PC-3 (cell line): ENCODE data around the gene EDIL3. TPM values are rescaled to one million over a fixed set of nuclear protein-coding genes. Genes with fewer than 3 reads are reported as not detected.

Experiments
- ATAC-seq: fragments of 200-7000 bp; cut with Tn5 transposase; 2 replicates; pipeline ENCODE4 v1.9.1; 2020; ENCODE audit warnings: mild to moderate bottlenecking, moderate library complexity
- BruUV-seq: library from RNA; stranded (reverse); fragments of 400-500 nt; replicated peaks from 2 replicates; lab custom pipeline; 2021; lab: Mats Ljungman, UMichigan
- CTCF ChIA-PET: fragments of 300-600 bp; sonication (Branson Sonifier 250); formaldehyde crosslinking; loops from one replicate; lab custom pipeline; 2022; ENCODE audit warnings: antibody characterized with exemption; lab: Charles Lee
- POLR2A ChIA-PET: fragments of 300-600 bp; sonication (Branson Sonifier 250); formaldehyde crosslinking; loops from one replicate; lab custom pipeline; 2022; ENCODE audit warnings: antibody characterized with exemption; ENCODE audit not compliant: unreplicated experiment; lab: Charles Lee
- DNase-seq: peaks from one replicate; pipeline ENCODE4 v3.0.0-alpha.2; 2015
- H2AFZ ChIP-seq: fragments of 300-600 bp; sonication (generic); 2 replicates; pipeline ENCODE4 v1.6.0; 2016; ENCODE audit warnings: antibody characterized with exemption, low read length
- H3F3A ChIP-seq: fragments of 300-600 bp; sonication (generic); one replicate; pipeline ENCODE4 v1.6.0; 2017; ENCODE audit warnings: antibody characterized with exemption, low read length, control low read depth, mild to moderate bottlenecking; ENCODE audit not compliant: unreplicated experiment
- H3K27ac ChIP-seq: fragments of 300-600 bp; sonication (generic); 2 replicates; pipeline ENCODE4 v1.5.1; 2016; ENCODE audit warnings: mild to moderate bottlenecking, low read length
- H3K27me3 ChIP-seq: fragments of 300-600 bp; sonication (generic); 2 replicates; pipeline ENCODE4 v1.6.1; 2016; ENCODE audit warnings: low read length, mixed read lengths
- H3K36me3 ChIP-seq: fragments of 300-600 bp; sonication (generic); 2 replicates; pipeline ENCODE4 v1.6.1; 2016; ENCODE audit warnings: low read depth, mixed run types, low read length, mixed read lengths
- H3K4me1 ChIP-seq: fragments of 300-600 bp; sonication (generic); 2 replicates; pipeline ENCODE4 v1.5.1; 2016; ENCODE audit warnings: low read length; ENCODE audit not compliant: insufficient read depth
- H3K4me2 ChIP-seq: fragments of 300-600 bp; sonication (generic); 2 replicates; pipeline ENCODE4 v1.6.0; 2016; ENCODE audit warnings: low read length
- H3K4me3 ChIP-seq: fragments of 300-600 bp; sonication (generic); 2 replicates; pipeline ENCODE4 v1.5.1; 2016; ENCODE audit warnings: mild to moderate bottlenecking, low read length, mixed read lengths
- H3K79me2 ChIP-seq: fragments of 300-600 bp; sonication (generic); 2 replicates; pipeline ENCODE4 v1.6.1; 2017; ENCODE audit warnings: low read length, mixed read lengths
- H3K9ac ChIP-seq: fragments of 300-600 bp; sonication (generic); 2 replicates; pipeline ENCODE4 v1.6.0; 2016; ENCODE audit warnings: mild to moderate bottlenecking, low read length
- H3K9me2 ChIP-seq: fragments of 300-600 bp; sonication (generic); replicated peaks from 2 replicates; pipeline ENCODE4 v1.6.1; 2016; ENCODE audit warnings: mixed run types, low read length, mixed read lengths
- H3K9me3 ChIP-seq: fragments of 300-600 bp; sonication (generic); 2 replicates; pipeline ENCODE4 v1.6.1; 2016; ENCODE audit warnings: low read length, mixed read lengths
- H4K20me1 ChIP-seq: fragments of 300-600 bp; sonication (generic); 2 replicates; pipeline ENCODE4 v1.6.1; 2016; ENCODE audit warnings: low read length, mixed read lengths
- CTCF ChIP-seq: fragments of 300-600 bp; sonication (generic); conservative IDR thresholded peaks from 2 replicates; pipeline ENCODE4 v1.5.1; 2017; ENCODE audit warnings: antibody characterized with exemption, low read depth, mild to moderate bottlenecking, low read length
- EZH2 ChIP-seq: fragments of 300-600 bp; sonication (generic); IDR thresholded peaks from one replicate; pipeline ENCODE4 v1.6.1; 2017; ENCODE audit warnings: antibody characterized with exemption, mild to moderate bottlenecking, low read length; ENCODE audit not compliant: unreplicated experiment
- EZH2phosphoT487 ChIP-seq: fragments of 300-600 bp; sonication (generic); IDR thresholded peaks from 2 replicates; pipeline ENCODE4 v1.6.1; 2018; ENCODE audit warnings: mild to moderate bottlenecking, antibody characterized with exemption, low read length, borderline replicate concordance
- intact Hi-C: fragments of 100-400 bp; cut with micrococcal nuclease; formaldehyde crosslinking; loops from 2 replicates; pipeline ENCODE4 v1.9.0; 2023
- total RNA-seq: library from RNA; depleted of rRNA; stranded (reverse); fragments of >200 nt; gene quantifications from 2 replicates; pipeline ENCODE4 v1.2.3, GENCODE V29; 2014

EDIL3 gene
- total RNA-seq, 1 experiment from 2014 or later: 13.8 TPM

GRCh38 chr5:84383296-84383815 lies 1.3 kb downstream of the EDIL3 start:
- intact Hi-C loops: loop anchor here (5.0 kb wide), 3 partner anchors 106 to 661 kb away; partner anchors contain the start of gene HAPLN1
- DNase-seq: no peak
- Histone ChIP-seq H3K4me1 (peaks cover 15% of the 10 kb centered on the region), H4K20me1 (no peaks in the 10 kb centered on the region), H3K9ac (peak overlapping the region; percentile 62), H3K9me2 (no peaks in the 10 kb centered on the region), H2AFZ (peak overlapping the region; percentile 86; the same call in 1 of the 2 replicates), H3K27ac (0 out of 2 replicates have a peak overlapping the region, but pooled peaks have one; percentile 46), H3K4me3 (peak overlapping the region; percentile 77), H3K27me3 (no peaks in the 10 kb centered on the region), H3F3A (no peaks in the 10 kb centered on the region), H3K9me3 (no peaks in the 10 kb centered on the region), H3K36me3 (no peaks in the 10 kb centered on the region), H3K79me2 (peaks cover 37% of the 10 kb centered on the region; the same call in 1 of the 2 replicates), H3K4me2 (peak overlapping the region; percentile 90)
- no peak; the same call in 1 of the 2 replicates for ATAC-seq
- ChIA-PET POLR2A (interaction anchor here (0.5 kb wide), 1 partner anchor 105 kb away, joined by 3 read pairs; no protein-coding TSS in a partner anchor), CTCF (no interaction called here)
- BruUV-seq: TSS peak; percentile 26
- no peak for TF ChIP-seq EZH2phosphoT487
- no peak for TF ChIP-seq CTCF
- no peak for TF ChIP-seq EZH2

GRCh38 chr5:84382363-84383295 lies 2.1 kb downstream of the EDIL3 start:
- Histone ChIP-seq H2AFZ (peak overlapping the region; percentile 86), H3F3A (no peaks in the 10 kb centered on the region), H3K9me3 (no peaks in the 10 kb centered on the region), H3K36me3 (no peaks in the 10 kb centered on the region), H3K27me3 (no peaks in the 10 kb centered on the region), H3K4me3 (peak overlapping the region; percentile 77), H3K9ac (peak overlapping the region; percentile 62), H4K20me1 (no peaks in the 10 kb centered on the region), H3K4me1 (peaks cover 15% of the 10 kb centered on the region), H3K79me2 (peaks cover 37% of the 10 kb centered on the region; the same call in 1 of the 2 replicates), H3K27ac (peak overlapping the region; percentile 46), H3K4me2 (peak overlapping the region; percentile 90), H3K9me2 (no peaks in the 10 kb centered on the region)
- ChIA-PET CTCF (no interaction called here), POLR2A (interaction anchor here (0.5 kb wide), 1 partner anchor 104 kb away, joined by 3 read pairs; no protein-coding TSS in a partner anchor)
- intact Hi-C loops: loop anchor here (5.0 kb wide), 3 partner anchors 105 to 660 kb away; partner anchors contain the start of gene HAPLN1
- TF ChIP-seq EZH2phosphoT487 (no peak), CTCF (no peak)
- peak; percentile 8 for ATAC-seq
- BruUV-seq: TSS peak; percentile 47
- DNase-seq: no peak
